ENCODE data around the gene HIPK4.
"Not testable (repeated sequence)": the region's sequence is repeated elsewhere in the genome, so short reads cannot be mapped to it uniquely, and the experiment has no call there.

HIPK4 gene

DNA sequence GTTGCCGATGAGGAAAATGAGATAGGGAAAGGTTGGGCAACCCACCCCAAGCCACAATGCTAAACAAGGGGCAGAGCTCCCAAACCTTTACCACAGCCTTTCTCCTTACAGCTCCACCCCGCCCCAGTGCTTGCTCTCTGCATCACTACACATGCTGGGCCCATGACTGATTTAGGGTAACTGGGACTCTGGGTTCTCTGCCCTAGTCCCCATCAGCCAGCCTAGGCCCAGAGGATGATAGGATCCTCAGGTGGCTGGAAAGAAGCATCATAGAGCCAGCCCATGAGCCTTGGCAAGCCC, 53.4 kb downstream of the HIPK4 start:
- DNase-seq (ENCODE audit: low read depth in 2 of 2), result no peak

DNA sequence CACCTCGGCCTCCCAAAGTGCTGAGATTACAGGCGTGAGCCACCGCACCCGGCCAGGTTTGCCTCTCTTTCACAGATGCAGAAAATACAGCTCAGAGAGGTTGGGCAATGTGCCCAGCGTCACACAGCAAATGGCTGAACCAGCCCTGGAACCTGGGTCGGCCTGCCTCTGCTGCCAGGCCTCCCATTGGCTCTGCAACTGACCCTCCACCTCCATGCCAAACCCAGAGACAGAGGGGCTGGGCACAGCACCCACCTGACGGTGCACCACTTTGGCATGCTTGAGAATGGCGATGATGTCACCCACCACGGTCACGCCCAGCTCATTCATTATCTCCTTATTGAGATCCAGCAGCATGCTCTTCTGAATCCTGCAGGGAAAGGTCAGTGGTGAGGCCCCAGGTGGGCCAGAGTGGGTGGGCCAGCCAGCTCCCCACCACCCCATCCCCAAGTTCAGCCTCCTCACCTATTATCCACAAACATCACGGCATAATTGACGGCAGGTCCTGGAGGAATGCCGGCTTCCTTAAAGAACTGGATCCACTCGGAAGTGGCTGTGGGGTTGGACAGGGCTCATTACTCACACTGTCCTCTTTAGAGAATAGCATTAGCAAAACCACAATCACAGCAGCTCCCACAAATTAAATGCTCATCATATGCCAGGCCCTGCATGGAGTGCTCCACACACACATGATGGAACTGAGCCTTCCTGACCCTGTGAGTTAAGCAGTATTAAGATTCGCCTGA, 54.0 kb downstream of the HIPK4 start:
- no peak for DNase-seq (ENCODE audit: low read depth in 2 of 2)

DNA sequence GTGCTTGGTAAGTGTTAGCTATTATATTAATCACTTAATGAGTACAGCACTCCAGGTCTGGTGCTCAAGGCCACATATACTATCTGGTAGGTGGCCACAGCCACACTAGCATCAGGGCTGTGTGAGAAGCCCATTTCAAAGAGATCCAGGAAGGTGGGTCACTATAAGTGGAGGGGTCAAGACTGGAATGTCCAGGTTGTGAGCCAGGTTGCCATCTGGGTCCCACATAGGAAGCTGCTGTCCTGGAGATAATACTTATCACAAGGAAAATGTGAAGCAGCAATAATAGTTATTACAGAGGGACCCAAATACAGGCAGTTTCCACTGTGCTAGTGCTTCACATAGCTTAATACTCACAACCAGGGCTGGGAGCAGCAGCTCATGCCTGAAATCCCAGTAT, 54.9 kb downstream of the HIPK4 start:
- DNase-seq (ENCODE audit: low read depth in 2 of 2), result no peak

DNA sequence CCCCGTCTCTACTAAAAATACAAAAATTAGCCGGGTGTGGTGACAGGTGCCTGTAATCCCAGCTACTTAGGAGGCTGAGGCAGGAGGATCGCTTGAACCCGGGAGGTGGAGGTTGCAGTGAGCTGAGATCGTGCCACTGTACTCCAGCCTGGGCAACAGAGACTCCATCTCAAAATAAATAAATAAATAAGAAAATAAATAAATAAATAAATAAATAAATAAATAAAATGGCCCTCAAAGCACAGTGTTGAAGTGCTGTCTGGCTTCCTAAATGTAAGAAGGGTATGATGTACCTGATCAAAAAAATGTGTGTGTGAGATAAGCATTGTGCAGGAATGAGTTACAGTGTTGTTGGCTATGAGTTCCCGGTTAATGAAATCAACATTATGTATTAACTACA, 56.9 kb downstream of the HIPK4 start:
- not testable (repeated sequence) for DNase-seq (ENCODE audit: low read depth in 2 of 2)

DNA sequence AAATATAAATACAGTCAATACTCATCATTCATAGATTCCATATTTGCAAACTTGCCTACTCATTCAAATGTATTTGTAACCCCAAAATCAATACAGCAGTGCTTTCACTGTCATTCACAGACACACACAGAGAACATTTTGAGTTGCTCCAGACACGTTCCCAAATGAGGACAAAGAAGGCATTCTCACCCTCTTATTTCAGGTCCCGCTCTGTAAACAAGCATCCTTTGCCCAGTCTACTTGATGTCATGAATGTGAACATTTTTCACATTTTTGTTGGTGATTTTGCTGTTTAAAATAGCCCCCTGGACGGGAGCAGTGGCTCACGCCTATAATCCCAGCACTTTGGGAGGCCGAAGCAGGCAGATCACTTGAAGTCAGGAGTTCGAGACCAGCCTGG, 57.3 kb downstream of the HIPK4 start:
- no peak for DNase-seq (ENCODE audit: low read depth in 2 of 2)

DNA sequence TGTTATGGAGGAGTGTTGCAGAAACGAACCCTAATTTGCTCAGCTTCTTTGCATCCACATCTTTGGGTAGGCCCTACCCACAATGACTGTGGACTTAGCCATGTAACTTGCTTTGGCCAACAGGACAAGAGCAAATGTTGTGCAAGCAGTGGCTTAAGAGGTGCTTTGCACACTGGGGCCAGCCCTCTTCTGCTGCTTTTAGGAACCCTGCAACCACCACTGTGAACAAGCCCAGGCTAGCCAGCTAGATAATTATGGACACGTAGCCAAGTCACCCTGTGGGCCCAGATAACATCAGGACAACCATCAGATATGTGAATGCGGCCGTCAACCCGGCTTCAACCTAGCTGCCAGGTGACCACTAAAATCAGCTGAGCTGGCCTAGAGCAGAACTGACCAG, 58.9 kb downstream of the HIPK4 start:
- DNase-seq (ENCODE audit: low read depth in 2 of 2), result no peak
